Kidney capillary endothelial cell (primary cell): ENCODE measurements around the gene SYNDIG1.
A peak's percentile ranks its signal among the peaks of the same experiment; 100 is the strongest.

ENCODE experiments used
- DNase-seq: peaks from one replicate; pipeline ENCODE4 v3.0.0-alpha.2; 2018; ENCODE audit warnings: low spot score

SYNDIG1 gene

DNA sequence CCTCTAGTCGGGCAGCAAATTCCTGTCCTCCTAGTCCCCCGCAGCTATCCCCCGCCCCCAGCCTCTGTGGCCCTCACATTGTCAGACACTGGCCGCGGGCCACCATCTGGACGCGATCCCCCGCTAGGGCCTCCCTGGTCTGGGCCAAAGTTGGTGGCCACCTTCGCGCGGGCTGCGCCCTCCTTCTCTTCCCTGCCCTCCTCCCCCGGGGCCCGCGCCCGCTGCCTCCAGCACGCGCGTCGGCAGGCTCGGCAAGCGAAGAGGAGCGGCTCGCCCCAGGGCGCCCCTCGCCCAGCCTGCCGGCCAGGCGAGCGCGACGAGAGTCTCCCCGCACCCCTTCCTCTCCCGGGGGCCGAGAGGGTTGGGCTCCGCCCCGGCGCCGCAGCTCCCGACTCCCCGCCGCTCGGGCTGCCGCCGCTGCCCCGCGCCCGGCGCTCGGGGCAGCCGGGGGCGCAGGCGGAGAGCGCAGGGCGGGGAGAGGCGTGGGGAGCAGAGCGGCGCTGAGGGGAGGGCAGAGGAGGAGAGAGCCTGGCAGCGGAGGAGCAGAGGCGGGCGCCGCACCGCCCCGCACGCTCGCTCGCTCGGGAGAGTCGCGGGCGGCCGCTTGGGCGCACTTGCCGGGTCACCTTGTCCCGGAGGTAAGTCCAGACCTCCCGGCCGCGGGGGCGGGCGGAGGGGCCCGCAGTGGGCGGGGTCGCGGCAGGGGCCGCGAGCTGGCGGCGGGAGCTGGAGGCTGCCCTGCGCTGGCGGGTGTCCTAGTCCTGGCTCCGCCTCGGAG is at the start of gene SYNDIG1:
Gene SYNDIG1 (plus strand): TSS at position 514 of the 778 bp plus-strand sequence. CDS start 73,469 bp downstream, outside the sequence.
- DNase-seq: peak; percentile 10

DNA sequence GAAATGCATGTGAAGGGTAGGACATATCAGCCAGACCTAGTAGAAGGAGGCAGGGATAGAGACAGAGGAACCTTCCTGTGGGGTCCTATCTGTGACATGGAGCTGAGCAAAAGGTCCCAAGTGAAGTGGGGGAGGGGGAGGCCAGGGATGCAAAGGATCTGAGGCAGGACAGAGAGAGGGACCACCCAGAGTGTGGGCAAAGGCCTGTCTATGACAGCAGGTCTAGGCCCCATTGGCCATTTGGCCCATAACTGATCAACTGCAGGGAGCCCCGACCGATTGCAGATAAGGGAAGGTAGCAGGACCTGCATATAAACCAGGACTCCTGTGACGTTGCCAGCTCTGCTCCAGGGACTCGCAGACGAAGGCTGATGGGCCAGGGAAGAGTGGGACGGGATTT is 49.6 kb upstream of the SYNDIG1 start:
- no peak for DNase-seq

DNA sequence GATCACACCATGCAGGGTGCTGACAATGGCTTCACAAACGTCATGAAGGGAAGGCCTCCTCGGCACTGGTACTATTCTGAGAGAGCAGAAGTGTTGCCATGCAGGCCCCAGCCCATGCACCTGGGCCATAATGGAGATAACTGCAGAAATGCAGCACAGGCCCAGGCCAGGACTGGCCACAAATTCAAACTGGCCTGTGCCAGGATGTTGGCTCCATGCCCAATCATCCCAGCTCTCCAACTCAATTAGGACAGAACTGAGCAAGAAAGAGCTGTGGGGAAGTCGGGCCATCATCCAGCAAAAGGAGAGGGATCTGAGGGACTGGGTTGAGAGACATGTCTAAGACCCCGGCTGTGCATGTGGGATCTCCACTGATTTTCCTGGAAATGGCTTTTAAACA is 48.9 kb upstream of the SYNDIG1 start:
- DNase-seq: no peak

DNA sequence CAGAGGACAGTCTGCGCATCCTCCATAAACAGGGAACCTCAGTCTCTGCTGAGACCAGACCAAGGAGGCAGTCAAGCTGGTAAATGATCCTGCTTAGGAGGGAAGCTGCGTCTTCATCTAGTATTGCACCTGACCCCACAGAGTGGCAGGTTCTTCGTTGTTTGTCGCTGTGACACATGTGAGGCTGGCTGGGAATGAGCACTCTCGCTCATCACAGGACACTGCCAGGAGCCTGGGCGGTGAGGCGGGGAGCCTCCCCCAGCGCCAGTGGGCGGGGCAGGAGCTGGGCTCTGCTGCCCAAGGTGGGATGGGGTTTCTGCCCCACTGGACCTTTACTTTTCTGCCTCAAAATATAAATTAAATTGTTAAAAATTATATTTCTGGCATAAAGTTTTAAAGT is 48.4 kb upstream of the SYNDIG1 start:
- DNase-seq: no peak

DNA sequence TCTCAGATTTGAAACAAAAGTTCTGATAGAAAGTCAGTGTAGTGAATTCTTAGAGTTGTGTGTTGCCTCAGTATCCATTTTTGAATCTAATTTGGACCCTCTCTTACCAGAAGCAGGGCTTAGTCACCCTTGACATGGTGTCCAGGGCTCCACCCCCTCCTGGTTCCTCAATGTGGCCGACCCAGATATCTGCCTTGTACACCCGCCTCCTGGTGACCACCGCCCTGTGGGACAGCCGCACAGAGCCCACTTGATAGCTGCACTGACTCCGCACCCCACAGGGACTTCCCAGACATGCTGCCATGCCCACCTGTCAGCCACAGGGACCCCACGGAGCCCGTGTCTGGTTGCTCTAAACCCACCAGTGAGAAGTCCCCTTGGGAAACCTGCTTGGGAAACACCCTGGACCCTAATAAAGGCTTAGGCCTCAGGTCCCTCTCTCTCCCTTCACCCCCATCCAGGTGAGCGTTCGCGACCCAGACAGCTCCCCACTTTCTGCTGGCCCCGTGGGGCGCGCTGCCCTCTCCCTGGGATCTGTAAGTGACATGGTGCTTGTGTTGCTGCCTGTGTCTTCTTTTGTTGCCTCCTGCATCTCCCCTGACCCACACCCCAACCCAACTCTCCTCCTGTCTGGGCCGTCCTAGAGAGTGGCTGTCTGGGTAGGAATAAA is 47.2 kb upstream of the SYNDIG1 start:
- no peak for DNase-seq

DNA sequence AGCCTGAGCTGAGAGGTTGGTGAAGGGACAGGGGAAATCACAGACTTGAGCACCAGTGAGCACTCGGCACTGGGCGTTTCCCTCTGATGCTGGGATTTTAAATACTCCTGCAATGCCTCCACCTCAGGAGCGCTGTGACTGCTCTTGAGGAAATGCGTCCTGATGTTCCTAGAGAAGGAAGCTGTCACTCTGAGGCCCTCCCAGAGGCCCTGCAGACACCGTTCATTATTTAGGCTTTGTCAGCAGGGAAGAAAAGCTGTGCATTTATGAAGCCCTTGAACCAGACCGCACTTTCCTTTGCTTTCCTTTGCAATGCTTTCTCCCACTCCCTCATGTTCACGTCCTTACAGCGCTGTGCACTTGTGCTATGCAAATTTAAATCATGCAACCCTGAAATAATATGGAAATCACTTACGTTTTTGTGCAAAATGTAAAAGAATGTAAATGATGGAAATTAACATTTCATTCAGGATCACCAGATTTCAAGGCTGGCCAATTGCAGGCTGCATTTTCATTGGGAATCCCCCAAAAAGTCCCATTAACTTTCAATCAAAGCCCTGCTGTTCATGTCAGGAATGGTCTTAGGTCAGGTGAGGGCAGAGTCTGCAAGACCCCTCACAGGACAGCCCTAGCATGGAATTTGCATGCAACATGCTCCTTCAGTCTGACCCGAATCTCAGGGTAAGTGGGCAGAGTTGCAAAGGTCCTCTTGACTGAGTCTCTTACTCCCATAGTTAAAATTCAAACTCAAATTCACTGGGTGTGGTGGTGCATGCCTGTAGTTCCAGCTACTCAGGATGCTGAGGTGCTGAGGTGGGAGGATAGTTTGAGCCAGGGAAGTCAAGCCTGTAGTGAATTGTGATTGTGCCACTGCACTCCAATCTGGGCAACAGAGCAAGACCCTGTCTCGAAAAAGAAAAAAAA is 45.8 kb upstream of the SYNDIG1 start:
- no peak for DNase-seq

DNA sequence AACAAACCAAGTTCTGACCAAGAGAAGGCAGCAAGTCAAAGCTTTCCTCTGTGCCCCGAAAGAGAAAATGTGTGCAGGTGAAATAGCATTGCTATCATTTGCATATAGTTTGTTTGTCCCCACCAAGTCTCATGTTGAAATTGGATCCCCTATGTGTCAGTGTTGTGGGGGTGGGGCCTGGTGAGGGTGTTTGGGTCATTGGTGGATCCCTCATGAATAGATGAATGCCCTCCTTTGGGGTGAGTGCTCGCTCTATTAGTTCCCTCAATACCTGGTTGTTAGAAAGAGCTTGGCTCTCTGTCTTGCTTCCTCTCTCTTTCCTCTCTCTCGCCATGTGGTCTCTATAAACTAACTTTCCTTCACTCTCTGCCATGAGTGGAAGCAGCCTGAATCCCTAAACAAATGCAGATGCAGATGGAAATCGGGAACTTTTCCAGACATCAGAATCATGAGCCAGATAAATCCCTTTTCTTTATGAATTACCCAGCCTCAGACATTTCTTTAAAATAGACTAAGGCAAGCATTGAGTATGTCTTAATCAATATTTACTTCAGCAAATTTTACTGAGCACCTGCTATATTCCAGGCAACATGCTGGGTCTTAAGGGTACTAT is 43.8 kb upstream of the SYNDIG1 start:
- no peak for DNase-seq

DNA sequence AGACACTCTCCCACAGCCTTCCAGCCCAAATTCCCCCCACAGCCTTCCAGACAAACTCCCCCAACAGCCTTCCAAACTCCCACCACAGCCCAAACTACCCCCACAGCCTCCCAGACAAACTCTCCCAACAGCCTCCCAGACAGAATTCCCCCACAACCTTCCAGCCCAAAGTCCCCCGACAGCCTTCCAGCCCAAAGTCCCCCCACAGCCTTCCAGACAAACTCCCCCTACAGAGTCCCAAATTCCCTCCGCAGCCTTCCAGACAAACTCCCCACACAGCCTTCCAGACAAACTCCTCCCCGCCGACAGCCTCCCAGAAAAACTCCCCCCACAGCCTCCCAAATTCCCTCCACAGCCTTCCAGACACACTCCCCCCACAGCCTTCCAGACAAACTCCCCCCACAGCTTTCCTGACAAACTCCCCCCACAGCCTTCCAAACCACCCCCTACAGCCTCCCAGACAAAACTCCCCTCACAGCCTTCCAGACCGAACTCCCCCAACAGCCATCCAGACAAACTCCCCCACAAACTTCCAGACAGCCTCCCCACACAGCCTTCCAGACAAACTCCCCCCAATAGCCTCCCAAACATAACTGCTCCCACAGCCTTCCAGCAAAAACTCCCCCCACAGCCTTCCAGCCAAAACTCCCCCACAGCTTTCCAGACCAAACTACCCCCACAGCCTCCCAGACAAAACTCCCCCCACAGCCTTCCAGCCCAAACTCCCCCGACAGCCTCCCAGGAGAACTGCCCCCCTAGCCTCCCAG is 38.0 kb upstream of the SYNDIG1 start:
- no peak for DNase-seq

DNA sequence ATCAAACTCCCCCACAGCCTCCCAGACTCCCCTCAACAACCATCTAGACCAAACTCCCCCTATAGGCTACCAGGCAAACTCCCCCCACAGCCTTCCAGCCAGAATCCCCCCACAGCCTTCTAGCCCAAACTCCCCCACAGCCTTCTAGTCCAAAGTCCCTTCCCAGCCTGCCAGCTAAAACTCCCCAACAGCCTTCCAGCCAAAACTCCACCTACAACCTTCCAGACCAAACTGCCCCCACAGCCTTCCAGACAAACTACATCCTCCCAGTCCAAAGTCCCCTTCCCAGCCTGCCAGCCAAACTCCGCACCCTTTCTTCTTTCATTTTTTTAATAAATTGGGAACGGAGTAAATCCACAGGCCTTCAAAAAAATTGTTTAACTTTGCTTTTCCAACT is 37.4 kb upstream of the SYNDIG1 start:
- no peak for DNase-seq

DNA sequence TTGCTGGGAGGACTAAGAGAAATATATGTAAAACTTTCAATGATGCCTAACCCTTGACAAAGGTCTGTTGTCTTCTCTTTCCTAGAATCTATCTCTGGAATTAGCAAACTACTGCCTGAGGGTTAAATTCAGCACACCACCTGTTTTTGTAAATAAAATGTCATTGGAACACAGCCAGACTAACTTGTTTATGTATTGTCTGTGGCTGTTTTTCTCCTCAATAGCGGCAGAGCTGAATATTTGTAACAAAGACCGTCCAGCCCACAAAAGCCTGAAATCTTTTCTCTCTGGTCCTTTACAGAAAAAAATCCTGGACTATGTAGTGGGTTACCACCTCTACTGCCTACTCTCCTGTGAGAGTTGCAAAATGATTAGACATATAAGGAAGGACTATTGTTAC is 33.3 kb upstream of the SYNDIG1 start:
- DNase-seq: no peak

DNA sequence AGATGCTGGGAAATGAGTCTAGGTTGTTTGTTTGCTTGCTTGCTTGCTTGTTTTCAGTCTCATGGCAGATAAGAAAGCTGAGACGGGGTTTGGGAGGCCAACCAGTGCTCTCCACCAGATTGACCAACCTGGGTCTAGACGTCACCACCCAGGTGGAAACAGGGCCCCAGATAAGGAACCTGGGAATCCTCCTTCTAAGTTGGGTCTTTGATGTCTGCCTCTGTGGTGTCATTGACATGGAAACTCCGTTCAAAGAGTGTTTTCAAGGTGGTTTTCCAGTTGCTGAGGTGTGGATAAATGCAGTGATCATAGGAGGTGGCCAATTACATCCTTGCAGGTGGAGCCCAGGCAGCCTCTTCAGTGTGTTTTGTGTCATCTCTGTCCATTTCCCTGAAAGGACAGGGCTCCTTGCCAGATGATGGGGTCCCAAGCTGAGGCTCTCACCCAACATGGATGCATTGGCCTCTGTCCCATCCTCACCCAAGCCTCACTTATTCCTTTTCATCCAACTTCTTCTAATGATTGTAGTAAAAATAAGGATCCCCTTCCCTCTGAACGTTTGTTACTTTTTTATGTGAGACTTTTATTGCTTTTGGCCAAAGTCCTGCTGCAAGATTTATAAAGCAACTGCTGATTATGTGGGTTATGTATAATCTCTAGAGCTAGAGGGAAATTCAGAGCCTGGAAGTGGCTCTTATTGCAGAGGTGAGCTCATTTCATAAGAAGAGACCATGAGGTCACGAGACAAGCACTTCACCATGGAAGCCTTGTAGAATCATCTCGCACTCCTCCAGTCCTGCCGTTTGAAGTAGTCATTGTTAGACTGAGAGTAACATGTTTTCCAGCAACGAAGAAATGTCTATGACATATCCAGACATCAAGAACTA is 32.0 kb upstream of the SYNDIG1 start:
- DNase-seq: no peak

DNA sequence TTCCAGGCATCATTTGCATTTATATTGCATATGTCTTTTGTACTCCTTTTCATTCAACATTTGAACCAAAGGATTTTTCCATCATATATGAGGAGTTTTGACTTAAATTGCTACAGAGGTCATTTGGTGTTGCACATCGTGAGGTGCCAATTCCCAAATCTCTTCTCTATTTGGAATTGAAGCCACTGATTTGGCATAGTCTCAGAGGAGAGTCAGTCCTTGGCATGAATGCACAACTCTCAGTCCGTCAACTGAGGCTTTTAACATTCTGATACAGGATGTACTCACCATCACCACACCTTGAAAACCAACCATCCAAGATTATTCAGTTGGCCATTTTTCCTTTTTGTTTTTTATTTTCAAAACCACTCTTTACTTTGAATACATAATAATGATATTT is 31.1 kb upstream of the SYNDIG1 start:
- no peak for DNase-seq

DNA sequence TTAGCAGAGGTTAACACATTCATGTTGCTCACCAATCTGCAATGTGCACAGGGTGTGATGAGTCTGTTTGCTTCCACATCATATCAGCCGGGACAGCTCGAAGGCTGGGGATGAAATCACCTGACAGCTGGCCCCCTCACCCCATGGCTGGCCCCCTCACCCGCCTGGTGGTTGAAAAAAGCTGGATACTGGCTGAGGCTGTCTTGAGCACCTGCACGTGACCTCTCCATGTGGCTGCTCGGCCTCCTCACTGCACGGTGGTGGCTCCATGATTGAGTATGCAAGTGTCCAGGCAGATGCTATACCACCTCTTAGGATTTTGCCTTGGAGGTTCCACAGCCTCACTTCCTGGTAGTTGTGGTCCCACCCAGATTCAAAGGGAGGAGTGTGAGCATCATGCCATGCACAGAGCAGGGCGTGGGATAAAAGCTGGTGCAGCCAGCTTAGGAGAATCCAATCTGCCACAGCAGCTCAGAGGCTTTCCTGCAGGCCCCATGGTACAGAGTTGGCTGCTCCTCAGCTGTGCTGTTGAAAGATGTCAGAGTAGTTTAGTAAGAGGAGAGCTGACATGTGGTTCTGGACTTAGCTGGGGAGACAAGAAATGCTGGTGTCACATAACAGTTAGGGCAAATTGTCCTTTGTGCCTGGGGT is 29.6 kb upstream of the SYNDIG1 start:
- no peak for DNase-seq

DNA sequence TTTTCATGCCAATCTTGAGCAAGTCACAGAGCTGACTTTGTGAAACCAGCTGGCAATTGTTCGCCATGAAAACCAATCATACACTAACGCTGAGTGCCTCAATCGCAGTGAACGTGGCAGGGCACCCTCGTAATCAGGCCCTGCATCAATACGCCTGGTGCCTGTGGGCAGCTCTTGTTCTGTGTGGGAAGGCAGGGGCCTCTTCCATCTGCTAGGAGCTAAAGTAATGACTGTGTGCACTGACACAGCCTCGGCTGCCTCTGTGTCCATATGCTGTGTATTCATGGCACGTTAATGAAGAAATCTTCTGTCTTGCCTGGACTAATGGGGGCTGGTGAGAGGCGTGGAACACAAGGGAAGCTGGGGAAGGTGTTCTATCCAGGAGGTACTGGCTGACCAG is 27.8 kb upstream of the SYNDIG1 start:
- no peak for DNase-seq

DNA sequence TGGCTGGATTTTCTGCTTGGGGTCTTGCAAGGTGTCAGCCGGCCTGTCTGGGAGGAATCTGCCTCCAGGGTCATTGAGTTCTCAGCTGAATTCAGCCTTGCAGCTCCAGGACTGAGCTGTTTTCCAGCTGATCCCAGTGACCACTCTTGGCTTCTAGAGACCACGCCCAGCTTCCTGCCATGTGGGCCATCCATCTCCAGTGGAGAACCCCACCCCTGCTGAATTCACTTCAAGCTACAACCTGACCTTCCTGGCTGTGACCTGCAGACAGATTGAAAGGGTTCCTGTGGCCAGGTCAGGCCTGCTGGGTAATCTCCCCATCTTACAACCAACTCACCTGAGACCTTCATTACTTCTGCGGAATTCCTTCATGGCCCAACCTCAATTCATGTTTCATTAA is 26.5 kb upstream of the SYNDIG1 start:
- DNase-seq: no peak

DNA sequence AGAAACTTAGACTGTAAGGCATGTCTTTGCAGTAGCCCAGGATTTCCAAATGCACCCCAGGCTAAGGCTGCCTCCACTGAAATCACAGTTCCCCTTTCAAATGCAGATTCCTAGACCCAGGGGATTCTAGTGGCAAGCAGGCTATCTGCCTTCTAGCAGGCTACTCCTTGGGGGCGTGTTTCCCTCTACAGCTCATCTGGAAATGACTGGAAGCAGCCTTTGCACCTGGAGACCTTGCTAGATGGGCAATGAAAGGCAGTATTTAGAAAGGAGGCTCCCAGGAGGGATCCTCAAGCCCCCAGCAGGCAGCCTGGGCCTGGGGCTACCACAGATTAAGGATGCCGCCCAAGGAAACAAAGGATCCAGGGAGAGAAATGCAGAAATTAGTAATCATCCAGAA is 26.0 kb upstream of the SYNDIG1 start:
- no peak for DNase-seq

DNA sequence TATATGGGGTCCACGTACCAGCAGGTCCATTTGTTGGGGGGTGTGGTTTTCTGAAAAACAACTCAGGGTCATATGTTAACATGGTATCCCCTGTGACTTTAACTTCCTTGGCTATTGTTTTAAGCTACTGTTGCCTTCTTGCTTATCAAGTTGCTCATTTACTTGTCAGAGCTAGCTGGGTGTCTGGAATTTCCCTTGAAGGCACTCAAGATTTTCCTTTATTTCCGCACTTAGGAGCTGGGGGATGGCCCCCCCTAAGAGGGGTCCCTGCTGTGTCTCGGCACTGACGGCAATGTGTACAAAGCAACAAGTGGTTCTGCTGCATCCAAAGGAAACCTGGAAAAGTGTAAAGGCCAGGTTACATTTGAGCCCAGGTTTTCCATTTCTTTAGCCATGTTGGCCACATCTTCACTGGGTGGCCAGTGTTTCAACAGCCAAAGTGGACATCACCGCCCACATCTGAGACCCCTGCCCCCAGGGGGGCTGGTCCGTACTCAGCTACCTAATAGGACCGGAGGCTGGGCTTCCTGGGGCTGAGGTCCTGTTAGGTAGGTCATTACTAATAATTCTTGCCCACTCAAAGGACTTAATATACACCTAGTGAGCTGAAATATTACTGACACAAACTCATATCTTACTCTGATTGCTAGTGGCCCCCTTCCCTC is 24.8 kb upstream of the SYNDIG1 start:
- DNase-seq: no peak

DNA sequence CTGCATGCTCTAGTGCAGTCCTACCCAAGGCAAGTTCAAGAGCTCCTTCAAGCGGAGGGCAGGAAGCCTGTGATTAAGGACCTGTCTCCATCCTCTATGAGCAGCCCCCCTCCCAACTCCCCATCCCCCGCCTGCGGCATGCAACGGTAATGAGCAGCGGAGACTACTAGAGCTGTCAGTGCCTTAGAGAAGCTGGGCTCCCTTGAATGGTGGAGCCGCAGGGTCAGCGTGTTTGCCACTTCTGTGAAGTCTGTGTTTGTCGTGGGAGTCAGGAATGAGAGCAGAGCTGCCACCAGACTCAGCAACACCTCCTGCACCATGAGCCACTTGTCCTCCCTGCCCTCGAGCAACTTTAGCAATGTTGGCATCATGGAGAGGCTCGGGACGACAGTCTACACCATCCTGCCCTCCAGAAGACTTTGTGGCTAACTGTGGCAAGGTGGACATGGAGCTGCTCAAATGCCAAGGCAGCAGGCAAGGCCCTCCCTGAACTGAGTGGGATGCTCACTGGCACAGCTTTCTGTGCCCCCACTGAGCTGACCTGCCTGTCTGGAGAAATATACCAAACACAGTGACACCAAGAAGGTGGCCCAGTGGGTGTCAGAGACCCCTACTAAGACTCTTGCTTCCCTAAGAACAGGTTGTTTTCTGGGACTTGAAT is 23.8 kb upstream of the SYNDIG1 start:
- DNase-seq: no peak

DNA sequence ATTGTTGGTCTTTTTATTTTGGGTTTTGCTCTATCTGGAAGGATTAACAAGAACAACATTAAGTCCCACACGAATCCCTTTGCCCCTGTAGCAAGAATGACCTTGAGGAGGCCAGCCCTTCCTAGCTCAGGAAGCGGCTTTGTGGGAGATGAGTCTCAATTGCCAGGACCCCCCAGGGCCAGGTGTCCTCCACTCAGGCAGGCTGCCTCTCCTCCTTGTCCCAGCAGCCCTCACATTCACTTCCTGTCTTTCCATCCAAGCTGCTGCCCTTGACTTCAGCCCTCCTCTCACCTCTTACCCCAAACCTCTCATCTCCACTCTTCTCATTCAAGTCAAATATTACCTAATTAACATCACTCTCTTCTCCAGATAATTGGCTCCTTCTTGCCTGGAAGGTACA is 22.6 kb upstream of the SYNDIG1 start:
- no peak for DNase-seq
